Left ventricle myocardium inferior (tissue), 1 donor: Measurements from ENCODE around the gene FMN1. TPM values are rescaled to one million over a fixed set of nuclear protein-coding genes. Genes with fewer than 3 reads are reported as not detected.

Experiments
- DNase-seq: peaks from one replicate; pipeline ENCODE4 v3.0.0-alpha.2; 2020
- H3K27ac ChIP-seq: fragments of 200-600 bp; replicated peaks from 2 replicates; pipeline ENCODE4 v1.8.0; 2021
- H3K27me3 ChIP-seq: fragments of 200-600 bp; 2 replicates; pipeline ENCODE4 v1.8.0; 2021; ENCODE audit warnings: low read depth
- H3K36me3 ChIP-seq: fragments of 200-600 bp; 2 replicates; pipeline ENCODE4 v1.8.0; 2021
- H3K4me1 ChIP-seq: fragments of 200-600 bp; 2 replicates; pipeline ENCODE4 v1.8.0; 2021
- H3K4me3 ChIP-seq: fragments of 200-600 bp; 2 replicates; pipeline ENCODE4 v1.8.0; 2021; ENCODE audit warnings: mild to moderate bottlenecking, moderate library complexity
- H3K9me3 ChIP-seq: fragments of 200-600 bp; replicated peaks from 2 replicates; pipeline ENCODE4 v1.8.0; 2021
- intact Hi-C: fragments of 100-400 bp; cut with micrococcal nuclease; formaldehyde crosslinking; loops from one replicate; pipeline ENCODE4 v1.11.0; 2022
- total RNA-seq: library from RNA; stranded (reverse); fragmentation: NEBNext Ultra II Directional; extraction: Animal tissue kit (Norgen Biotek cat#: 25700); gene quantifications from one replicate; pipeline ENCODE4 v1.2.1, GENCODE V29; 2021
- TF ChIP-seq, protein P1 (sequence below): fragments of 200-600 bp; IDR thresholded peaks from 2 replicates; pipeline ENCODE4 v1.8.0; 2021; ENCODE audit warnings: antibody characterized with exemption, mild to moderate bottlenecking, borderline replicate concordance
- donor health status: DM: no; HTN: yes; CAD: no; lungs with severe emphysema.

Gene FMN1
- total RNA-seq, 1 donor from 2014 or later: 4.5 TPM

DNA sequence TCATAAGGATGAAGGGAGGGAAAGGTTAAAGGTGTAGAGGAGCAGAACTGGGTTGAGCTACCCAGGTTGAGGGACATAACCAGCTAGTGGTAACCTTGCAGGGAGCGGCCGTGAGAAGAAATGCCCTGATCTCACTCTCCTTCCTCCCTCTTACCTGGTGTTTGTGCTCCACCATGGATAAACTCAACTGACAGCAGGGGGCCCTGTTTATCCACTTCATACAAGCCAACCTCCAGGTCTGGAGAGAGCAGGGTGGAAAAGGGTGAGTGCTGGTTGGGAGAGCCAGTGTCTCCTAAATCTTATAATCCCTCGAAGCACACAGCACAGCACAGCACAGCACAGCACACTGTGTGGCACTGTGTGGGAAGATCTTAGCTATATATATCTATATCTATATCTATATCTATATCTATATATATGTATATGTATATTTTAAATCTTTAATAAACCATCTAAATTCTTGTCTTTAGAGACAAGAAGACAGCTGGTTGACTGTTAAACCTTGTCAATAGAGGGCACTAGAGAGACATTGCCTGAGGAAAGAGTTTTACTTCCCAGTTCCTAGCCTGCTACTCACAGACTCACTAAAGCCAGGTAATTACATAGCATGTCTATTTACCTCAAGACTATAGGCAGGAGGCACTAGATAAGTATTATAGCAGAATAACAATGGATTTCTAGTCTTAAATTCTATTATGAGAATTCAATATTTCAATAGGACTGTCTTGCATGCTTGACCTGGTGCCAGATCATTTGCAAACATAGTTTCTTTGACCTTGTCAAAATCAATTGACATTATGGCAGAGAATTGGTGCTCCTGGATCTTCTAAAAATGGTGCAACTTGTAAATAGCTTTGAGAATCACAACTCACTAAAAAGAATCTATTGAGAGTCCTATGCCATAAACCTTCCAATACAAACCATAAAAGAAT, 21.7 kb upstream of the FMN1 start:
- no peak overlapping the region for H3K4me3 ChIP-seq
- H3K9me3 ChIP-seq: no peaks in the 10 kb centered on the region
- no peak for DNase-seq
- no peak overlapping the region for H3K27ac ChIP-seq
- intact Hi-C loops: no loop called here
- H3K27me3 ChIP-seq: no peaks in the 10 kb centered on the region
- TF ChIP-seq, protein P1, sequence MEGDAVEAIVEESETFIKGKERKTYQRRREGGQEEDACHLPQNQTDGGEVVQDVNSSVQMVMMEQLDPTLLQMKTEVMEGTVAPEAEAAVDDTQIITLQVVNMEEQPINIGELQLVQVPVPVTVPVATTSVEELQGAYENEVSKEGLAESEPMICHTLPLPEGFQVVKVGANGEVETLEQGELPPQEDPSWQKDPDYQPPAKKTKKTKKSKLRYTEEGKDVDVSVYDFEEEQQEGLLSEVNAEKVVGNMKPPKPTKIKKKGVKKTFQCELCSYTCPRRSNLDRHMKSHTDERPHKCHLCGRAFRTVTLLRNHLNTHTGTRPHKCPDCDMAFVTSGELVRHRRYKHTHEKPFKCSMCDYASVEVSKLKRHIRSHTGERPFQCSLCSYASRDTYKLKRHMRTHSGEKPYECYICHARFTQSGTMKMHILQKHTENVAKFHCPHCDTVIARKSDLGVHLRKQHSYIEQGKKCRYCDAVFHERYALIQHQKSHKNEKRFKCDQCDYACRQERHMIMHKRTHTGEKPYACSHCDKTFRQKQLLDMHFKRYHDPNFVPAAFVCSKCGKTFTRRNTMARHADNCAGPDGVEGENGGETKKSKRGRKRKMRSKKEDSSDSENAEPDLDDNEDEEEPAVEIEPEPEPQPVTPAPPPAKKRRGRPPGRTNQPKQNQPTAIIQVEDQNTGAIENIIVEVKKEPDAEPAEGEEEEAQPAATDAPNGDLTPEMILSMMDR: peak; percentile 52
- H3K4me1 ChIP-seq: no peaks in the 10 kb centered on the region
- H3K36me3 ChIP-seq: no peaks in the 10 kb centered on the region

- TF ChIP-seq, protein P1: no peak
- H3K4me1 ChIP-seq: no peaks in the 10 kb centered on the region
- no peaks in the 10 kb centered on the region for H3K36me3 ChIP-seq
- no peak overlapping the region for H3K4me3 ChIP-seq
- no peaks in the 10 kb centered on the region for H3K27me3 ChIP-seq
- intact Hi-C loops: no loop called here
- no peak for DNase-seq
- no peaks in the 10 kb centered on the region for H3K9me3 ChIP-seq
- no peak overlapping the region for H3K27ac ChIP-seq
Observed at GRCh38 chr15:33211176-33211808, 16.8 kb upstream of the FMN1 start.

DNA sequence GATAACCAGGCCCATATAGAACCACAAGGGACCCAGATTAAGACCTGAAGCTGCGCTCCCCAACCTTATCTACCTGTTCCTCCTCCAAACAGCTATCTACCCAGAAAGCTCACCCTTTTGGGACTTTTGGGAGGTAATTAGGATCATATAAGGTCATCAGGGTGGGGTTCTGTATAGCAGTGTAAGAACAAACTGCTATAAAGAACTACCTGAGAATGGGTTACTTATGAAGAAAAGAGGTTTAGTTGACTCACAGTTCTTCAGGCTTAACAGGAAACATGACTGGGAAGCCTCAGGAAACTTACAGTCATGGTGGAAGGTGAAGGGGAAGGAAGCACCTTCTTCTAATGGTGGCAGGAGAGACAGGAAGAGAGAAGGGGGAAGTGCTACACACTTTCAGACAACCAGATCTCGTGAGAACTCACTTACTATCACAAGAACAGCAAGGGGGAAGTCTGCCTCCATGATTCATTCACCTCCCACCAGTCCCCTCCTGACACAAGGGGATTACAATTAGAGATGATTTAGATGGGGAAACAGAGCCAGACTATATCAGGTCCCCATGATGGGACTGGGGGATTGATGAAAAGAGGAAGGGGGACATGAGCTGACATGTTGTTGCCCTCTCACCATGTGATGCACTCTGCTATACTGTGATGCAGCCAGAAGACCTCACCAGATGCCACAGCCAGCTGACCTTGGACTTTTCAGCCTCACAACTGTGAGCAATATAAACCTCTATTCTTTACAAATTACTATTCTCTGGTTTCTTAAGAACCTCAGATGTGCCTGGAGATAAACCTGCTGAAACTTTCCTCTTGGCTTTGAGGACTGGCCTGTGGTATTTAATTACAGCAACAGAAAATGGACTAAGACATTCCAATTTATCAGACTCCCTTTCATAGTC, 15.3 kb upstream of the FMN1 start:
- H3K4me3 ChIP-seq: no peak overlapping the region
- no peaks in the 10 kb centered on the region for H3K4me1 ChIP-seq
- no peak for DNase-seq
- H3K27me3 ChIP-seq: no peaks in the 10 kb centered on the region
- H3K27ac ChIP-seq: no peak overlapping the region
- no peaks in the 10 kb centered on the region for H3K9me3 ChIP-seq
- H3K36me3 ChIP-seq: no peaks in the 10 kb centered on the region
- TF ChIP-seq, protein P1: no peak
- intact Hi-C loops: no loop called here

DNA sequence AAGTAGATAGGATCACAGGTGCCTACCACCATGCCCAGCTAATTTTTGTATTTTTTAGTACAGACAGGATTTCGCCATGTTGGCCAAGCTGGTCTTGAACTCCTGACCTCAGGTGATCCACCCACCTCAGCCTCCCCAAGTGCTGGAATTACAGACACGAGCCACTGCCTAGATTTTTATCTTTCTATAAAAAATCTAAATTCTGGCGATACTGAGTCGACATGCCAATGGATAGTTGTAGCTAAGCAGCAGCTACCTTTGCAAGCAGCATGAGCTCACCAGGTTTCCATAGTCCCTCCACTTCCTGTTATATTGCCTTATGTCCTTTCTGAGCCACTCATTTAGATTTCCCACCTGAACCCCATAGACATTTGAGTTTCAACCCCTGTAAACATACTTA, 13.1 kb upstream of the FMN1 start:
- no peaks in the 10 kb centered on the region for H3K4me1 ChIP-seq
- H3K27ac ChIP-seq: no peak overlapping the region
- H3K9me3 ChIP-seq: no peaks in the 10 kb centered on the region
- H3K4me3 ChIP-seq: no peak overlapping the region
- intact Hi-C loops: no loop called here
- H3K36me3 ChIP-seq: no peaks in the 10 kb centered on the region
- TF ChIP-seq, protein P1: no peak
- no peak for DNase-seq
- H3K27me3 ChIP-seq: peaks cover 6% of the 10 kb centered on the region

- no peak for DNase-seq
- H3K9me3 ChIP-seq: no peaks in the 10 kb centered on the region
- no peak overlapping the region for H3K27ac ChIP-seq
- H3K36me3 ChIP-seq: no peaks in the 10 kb centered on the region
- H3K4me3 ChIP-seq: no peak overlapping the region
- intact Hi-C loops: no loop called here
- peaks cover 6% of the 10 kb centered on the region for H3K27me3 ChIP-seq
- H3K4me1 ChIP-seq: peaks cover 6% of the 10 kb centered on the region
- TF ChIP-seq, protein P1: no peak
Observed at GRCh38 chr15:33206366-33206765, 11.9 kb upstream of the FMN1 start.
